Activated CD4-positive, CD25-positive, alpha-beta regulatory T cell treated with anti-CD3 and anti-CD28 coated beads, Interleukin-2, amount 50 U/mL, for 24 hours (primary cell): ENCODE data around the gene SH3RF3.

Experiments used
- ATAC-seq, 2 donors: fragments of 150-1000 bp; cut with Tn5 transposase; one replicate each; pipeline ENCODE4 v1.10.0; 2021; ENCODE audit warnings: mild to moderate bottlenecking in 1 of 2, moderate library complexity in 1 of 2

The SH3RF3 gene

GRCh38 chr2:109184368-109184767, 55.4 kb downstream of the SH3RF3 start:
- no peak for ATAC-seq

- no peak for ATAC-seq
These were observed 56.3 kb downstream of the SH3RF3 start for GRCh38 chr2:109185338-109185737.

GRCh38 chr2:109185821-109186570, 57.0 kb downstream of the SH3RF3 start:
- no peak for ATAC-seq

GRCh38 chr2:109186656-109187250, 57.7 kb downstream of the SH3RF3 start:
- ATAC-seq, result no peak

- no peak for ATAC-seq
These were observed 58.9 kb downstream of the SH3RF3 start for GRCh38 chr2:109187711-109188495.

GRCh38 chr2:109188496-109188890, 59.5 kb downstream of the SH3RF3 start:
- no peak for ATAC-seq

- ATAC-seq, result no peak
These were observed 59.9 kb downstream of the SH3RF3 start for GRCh38 chr2:109188898-109189297.

- no peak for ATAC-seq
These were observed 60.7 kb downstream of the SH3RF3 start for GRCh38 chr2:109189751-109190150.

GRCh38 chr2:109193807-109194619, 65.0 kb downstream of the SH3RF3 start:
- no peak for ATAC-seq

GRCh38 chr2:109194620-109194937, 65.6 kb downstream of the SH3RF3 start:
- ATAC-seq, result no peak

GRCh38 chr2:109195193-109196045, 66.4 kb downstream of the SH3RF3 start:
- no peak for ATAC-seq

GRCh38 chr2:109196081-109196875, 67.3 kb downstream of the SH3RF3 start:
- no peak for ATAC-seq

- ATAC-seq, result no peak
These were observed 68.8 kb downstream of the SH3RF3 start for GRCh38 chr2:109197491-109198418.

GRCh38 chr2:109199790-109200189, 70.8 kb downstream of the SH3RF3 start:
- no peak for ATAC-seq

GRCh38 chr2:109200616-109201464, 71.8 kb downstream of the SH3RF3 start:
- no peak for ATAC-seq

- no peak for ATAC-seq
These were observed 72.7 kb downstream of the SH3RF3 start for GRCh38 chr2:109201465-109202327.

- no peak for ATAC-seq
These were observed 73.5 kb downstream of the SH3RF3 start for GRCh38 chr2:109202486-109202885.
